Measurements from ENCODE around the gene DHRS1.

DHRS1 gene

DNA sequence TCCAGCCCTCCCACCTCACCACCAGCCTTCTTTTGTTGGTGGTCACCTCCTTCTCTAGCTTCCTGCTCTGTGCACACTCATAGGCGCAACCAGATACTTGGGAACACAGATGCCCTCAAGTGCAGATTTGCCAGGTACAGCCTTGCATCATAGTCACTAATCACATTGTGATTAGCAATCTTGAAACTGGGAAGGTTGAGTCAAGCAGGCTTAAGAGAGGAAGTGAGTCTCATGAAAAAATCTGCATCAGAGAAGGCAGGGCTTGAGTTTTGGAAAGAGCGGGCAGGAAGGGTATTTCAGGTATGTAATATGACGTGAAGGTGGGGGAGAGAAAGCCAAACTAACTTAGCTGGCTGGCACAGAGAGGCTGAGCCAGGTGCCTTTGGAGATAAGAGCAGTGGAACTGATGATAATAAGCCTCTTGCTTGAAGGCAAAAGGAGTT lies 25.5 kb downstream of the DHRS1 start:
- Histone ChIP-seq H3K27ac (ENCODE audit: low read length) (no peak overlapping the region), H3K27me3 (ENCODE audit: insufficient read depth, low read length) (no peaks in the 10 kb centered on the region), H3K36me3 (ENCODE audit: insufficient read depth, low read depth, low read length) (no peaks in the 10 kb centered on the region), H3K9me3 (ENCODE audit: insufficient read depth, low read depth, low read length) (no peaks in the 10 kb centered on the region), H3K9ac (ENCODE audit: low read depth, low read length) (no peak overlapping the region), H3K4me1 (ENCODE audit: insufficient read depth, low read length) (no peaks in the 10 kb centered on the region; the same call in 1 of the 2 replicates), H3K4me3 (ENCODE audit: low read length) (no peak overlapping the region)

DNA sequence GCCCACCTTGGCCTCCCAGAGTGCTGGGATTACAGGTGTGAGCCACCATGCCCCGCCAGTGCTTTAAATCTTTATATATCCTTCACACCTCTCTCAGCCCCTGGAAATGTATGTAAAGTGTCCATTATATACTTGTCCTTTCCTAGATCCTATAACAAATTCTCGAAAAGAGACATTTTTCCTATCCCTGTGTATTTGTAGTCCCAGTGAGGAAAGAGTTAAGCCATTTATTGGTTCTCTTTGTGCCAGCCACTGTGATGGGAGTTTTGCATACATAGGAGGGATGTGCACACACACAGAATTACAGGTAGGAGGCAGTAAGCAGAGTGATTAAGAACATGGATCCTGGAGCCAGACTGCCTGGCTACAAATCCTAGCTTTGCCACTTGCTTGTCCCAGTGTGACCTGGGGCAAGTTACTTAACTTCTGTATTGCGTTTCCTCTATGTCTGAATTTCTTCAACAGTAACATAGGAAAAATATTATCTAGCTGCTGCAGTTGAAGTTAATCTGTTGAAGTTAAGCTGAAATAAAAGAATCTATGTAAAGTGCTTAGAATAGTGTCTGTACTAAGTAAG lies 26.1 kb downstream of the DHRS1 start:
- Histone ChIP-seq H3K9ac (ENCODE audit: low read depth, low read length) (no peak overlapping the region), H3K4me1 (ENCODE audit: insufficient read depth, low read length) (no peaks in the 10 kb centered on the region; the same call in 1 of the 2 replicates), H3K4me3 (ENCODE audit: low read length) (no peak overlapping the region), H3K36me3 (ENCODE audit: insufficient read depth, low read depth, low read length) (no peaks in the 10 kb centered on the region), H3K9me3 (ENCODE audit: insufficient read depth, low read depth, low read length) (no peaks in the 10 kb centered on the region), H3K27me3 (ENCODE audit: insufficient read depth, low read length) (no peaks in the 10 kb centered on the region), H3K27ac (ENCODE audit: low read length) (no peak overlapping the region)

DNA sequence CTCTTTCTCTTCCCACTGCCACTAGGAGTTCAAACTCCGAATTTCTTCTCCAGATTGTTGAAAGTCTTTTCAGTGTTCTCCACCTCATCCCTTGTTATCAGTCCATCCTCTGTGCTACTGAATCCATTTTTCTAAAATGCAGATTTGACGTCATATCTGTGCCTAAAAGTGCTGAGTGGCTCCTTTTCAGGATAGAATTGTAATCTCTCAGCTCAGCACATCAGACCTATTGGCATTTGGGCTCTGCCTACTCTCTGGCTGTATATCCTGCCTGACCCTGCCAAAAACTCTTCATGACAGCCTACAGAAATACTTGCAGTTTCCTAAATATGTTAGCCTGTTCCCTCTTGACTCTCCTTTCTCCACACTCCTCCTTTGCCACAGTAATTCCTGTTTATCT lies 27.1 kb downstream of the DHRS1 start:
- no peak overlapping the region for H3K4me3 ChIP-seq (ENCODE audit: low read length)
- no peaks in the 10 kb centered on the region for H3K9me3 ChIP-seq (ENCODE audit: insufficient read depth, low read depth, low read length)
- no peak overlapping the region for H3K9ac ChIP-seq (ENCODE audit: low read depth, low read length)

GRCh38 chr14:24271834-24272263 lies 27.7 kb downstream of the DHRS1 start:
- Histone ChIP-seq H3K4me1 (ENCODE audit: insufficient read depth, low read length) (no peaks in the 10 kb centered on the region; the same call in 1 of the 2 replicates), H3K4me3 (ENCODE audit: low read length) (peak overlapping the region; percentile 86), H3K36me3 (ENCODE audit: insufficient read depth, low read depth, low read length) (no peaks in the 10 kb centered on the region), H3K27ac (ENCODE audit: low read length) (no peak overlapping the region), H3K9me3 (ENCODE audit: insufficient read depth, low read depth, low read length) (no peaks in the 10 kb centered on the region), H3K27me3 (ENCODE audit: insufficient read depth, low read length) (no peaks in the 10 kb centered on the region), H3K9ac (ENCODE audit: low read depth, low read length) (peak overlapping the region; percentile 96; the same call in 1 of the 2 replicates)

More for the DNA sequence above, 27.1 kb downstream of the DHRS1 start:
- Histone ChIP-seq H3K4me1 (ENCODE audit: insufficient read depth, low read length) (no peaks in the 10 kb centered on the region; the same call in 1 of the 2 replicates), H3K27ac (ENCODE audit: low read length) (no peak overlapping the region), H3K36me3 (ENCODE audit: insufficient read depth, low read depth, low read length) (no peaks in the 10 kb centered on the region), H3K27me3 (ENCODE audit: insufficient read depth, low read length) (no peaks in the 10 kb centered on the region)

DNA sequence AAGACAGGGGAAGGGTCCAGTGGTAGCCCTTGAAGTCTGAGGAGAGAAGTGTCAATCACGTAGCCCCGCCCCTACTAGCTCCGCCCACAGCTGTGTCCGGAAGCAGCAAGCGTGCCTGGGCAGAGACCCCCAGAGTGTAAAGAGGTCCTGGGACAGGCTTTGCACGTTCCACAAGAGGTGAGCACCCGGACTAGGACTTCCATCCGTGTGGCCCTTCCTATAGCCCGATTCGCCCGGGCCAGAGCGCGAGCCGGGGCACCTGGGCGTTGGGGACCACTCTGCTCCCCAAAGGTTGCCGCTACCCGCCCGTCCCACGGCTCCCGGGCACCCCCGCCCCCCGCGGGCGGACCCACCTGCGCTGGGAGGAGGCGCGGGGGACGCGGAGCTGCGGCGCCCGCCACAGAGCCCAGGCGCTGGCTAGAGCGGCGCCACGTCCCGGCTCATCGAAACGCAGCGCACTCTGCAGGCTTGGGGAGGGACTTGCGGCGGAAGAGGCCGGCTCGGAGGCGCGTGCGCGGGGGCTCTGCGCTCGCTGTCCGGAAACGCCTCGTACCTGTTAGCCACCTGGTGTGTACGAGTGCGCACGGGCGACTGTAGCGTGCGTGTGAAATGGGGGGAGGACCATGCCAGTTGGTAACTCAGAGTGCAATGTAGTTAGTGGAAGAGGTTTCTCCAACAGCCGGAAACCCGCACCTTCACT lies 28.3 kb downstream of the DHRS1 start, which contains the start of gene RABGGTA:
Gene RABGGTA (minus strand): TSS at position 464 of the 700 bp plus-strand sequence. CDS start 482 bp downstream, outside the sequence.
- H3K36me3 ChIP-seq (ENCODE audit: insufficient read depth, low read depth, low read length) = no peaks in the 10 kb centered on the region
- H3K27me3 ChIP-seq (ENCODE audit: insufficient read depth, low read length) = no peaks in the 10 kb centered on the region
- H3K9ac ChIP-seq (ENCODE audit: low read depth, low read length) = peak within 1 kb of the TSS; percentile 96
- H3K9me3 ChIP-seq (ENCODE audit: insufficient read depth, low read depth, low read length) = no peaks in the 10 kb centered on the region
- H3K4me3 ChIP-seq (ENCODE audit: low read length) = peak within 1 kb of the TSS; percentile 86
- peak within 1 kb of the TSS; percentile 77 for H3K27ac ChIP-seq (ENCODE audit: low read length)
- H3K4me1 ChIP-seq (ENCODE audit: insufficient read depth, low read length) = no peaks in the 10 kb centered on the region; the same call in 1 of the 2 replicates

- Histone ChIP-seq H3K27me3 (ENCODE audit: insufficient read depth, low read length) (no peaks in the 10 kb centered on the region), H3K9me3 (ENCODE audit: insufficient read depth, low read depth, low read length) (no peaks in the 10 kb centered on the region), H3K4me1 (ENCODE audit: insufficient read depth, low read length) (no peaks in the 10 kb centered on the region; the same call in 1 of the 2 replicates), H3K27ac (ENCODE audit: low read length) (peak overlapping the region; percentile 77), H3K36me3 (ENCODE audit: insufficient read depth, low read depth, low read length) (no peaks in the 10 kb centered on the region), H3K4me3 (ENCODE audit: low read length) (peak overlapping the region; percentile 86), H3K9ac (ENCODE audit: low read depth, low read length) (peak overlapping the region; percentile 96; the same call in 1 of the 2 replicates)
Observed at GRCh38 chr14:24270537-24271133, 28.9 kb downstream of the DHRS1 start.

DNA sequence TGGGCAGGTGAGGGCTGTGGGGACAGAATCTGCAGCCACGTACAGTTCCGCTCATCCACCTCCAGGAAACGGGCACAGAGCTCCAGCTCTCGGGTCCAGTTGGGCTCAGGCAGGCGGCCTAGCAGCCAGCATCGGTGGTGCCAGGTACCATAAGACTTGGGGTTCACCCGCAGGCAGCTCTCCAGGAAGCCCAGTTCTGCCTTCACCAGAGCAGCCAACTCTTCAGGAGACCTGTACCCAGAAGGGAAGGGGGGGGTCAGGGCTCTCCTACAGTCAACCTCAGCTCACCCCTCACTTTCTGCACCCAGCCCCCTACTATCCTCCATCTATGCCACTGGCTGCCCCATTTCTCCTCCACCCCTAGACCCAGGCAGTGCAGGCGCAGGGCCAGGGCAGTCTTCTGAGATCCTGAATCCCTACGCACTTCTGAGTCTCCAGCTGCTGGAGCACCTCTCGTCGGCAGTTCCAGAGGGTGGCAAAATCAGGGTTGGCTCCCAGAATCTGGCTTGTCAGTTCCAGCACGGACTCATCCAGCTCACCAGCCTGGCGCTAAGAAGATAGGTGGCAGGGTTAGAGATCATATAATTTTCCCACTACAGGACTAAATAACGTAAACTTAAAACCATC lies 29.6 kb downstream of the DHRS1 start:
- no peaks in the 10 kb centered on the region; the same call in 1 of the 2 replicates for H3K4me1 ChIP-seq (ENCODE audit: insufficient read depth, low read length)
- H3K9ac ChIP-seq (ENCODE audit: low read depth, low read length) = no peak overlapping the region
- no peak overlapping the region for H3K27ac ChIP-seq (ENCODE audit: low read length)
- H3K9me3 ChIP-seq (ENCODE audit: insufficient read depth, low read depth, low read length) = no peaks in the 10 kb centered on the region
- H3K27me3 ChIP-seq (ENCODE audit: insufficient read depth, low read length) = no peaks in the 10 kb centered on the region
- H3K4me3 ChIP-seq (ENCODE audit: low read length) = no peak overlapping the region
- H3K36me3 ChIP-seq (ENCODE audit: insufficient read depth, low read depth, low read length) = no peaks in the 10 kb centered on the region

GRCh38 chr14:24269368-24269767 lies 30.2 kb downstream of the DHRS1 start:
- no peak overlapping the region for H3K27ac ChIP-seq (ENCODE audit: low read length)
- no peak overlapping the region for H3K9ac ChIP-seq (ENCODE audit: low read depth, low read length)
- no peaks in the 10 kb centered on the region for H3K36me3 ChIP-seq (ENCODE audit: insufficient read depth, low read depth, low read length)
- no peaks in the 10 kb centered on the region; the same call in 1 of the 2 replicates for H3K4me1 ChIP-seq (ENCODE audit: insufficient read depth, low read length)
- H3K9me3 ChIP-seq (ENCODE audit: insufficient read depth, low read depth, low read length) = no peaks in the 10 kb centered on the region
- H3K27me3 ChIP-seq (ENCODE audit: insufficient read depth, low read length) = no peaks in the 10 kb centered on the region
- H3K4me3 ChIP-seq (ENCODE audit: low read length) = no peak overlapping the region

DNA sequence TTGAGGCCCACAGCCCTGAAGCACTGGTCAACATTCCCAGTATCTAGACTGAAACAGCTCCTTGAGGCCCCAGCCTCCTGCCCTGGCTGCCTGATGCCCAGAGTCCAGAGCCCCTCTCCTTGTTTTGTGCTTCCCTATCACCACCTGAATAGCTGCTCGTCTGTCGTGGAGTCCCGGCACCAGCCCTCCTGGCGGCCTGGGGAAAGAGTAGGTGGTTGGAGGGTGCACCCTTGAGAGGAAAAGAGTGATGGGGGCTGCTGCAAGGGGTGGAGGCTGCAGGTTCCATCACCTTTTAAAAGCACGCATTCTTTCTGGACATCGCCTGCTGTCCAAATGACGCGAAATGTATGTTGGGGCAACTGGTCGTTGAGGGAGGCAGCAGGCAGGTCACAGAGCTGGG lies 31.4 kb downstream of the DHRS1 start:
- Histone ChIP-seq H3K9ac (ENCODE audit: low read depth, low read length) (no peak overlapping the region), H3K4me1 (ENCODE audit: insufficient read depth, low read length) (peaks cover 4% of the 10 kb centered on the region; the same call in 1 of the 2 replicates), H3K27ac (ENCODE audit: low read length) (no peak overlapping the region), H3K4me3 (ENCODE audit: low read length) (no peak overlapping the region), H3K36me3 (ENCODE audit: insufficient read depth, low read depth, low read length) (no peaks in the 10 kb centered on the region), H3K27me3 (ENCODE audit: insufficient read depth, low read length) (no peaks in the 10 kb centered on the region), H3K9me3 (ENCODE audit: insufficient read depth, low read depth, low read length) (no peaks in the 10 kb centered on the region)

DNA sequence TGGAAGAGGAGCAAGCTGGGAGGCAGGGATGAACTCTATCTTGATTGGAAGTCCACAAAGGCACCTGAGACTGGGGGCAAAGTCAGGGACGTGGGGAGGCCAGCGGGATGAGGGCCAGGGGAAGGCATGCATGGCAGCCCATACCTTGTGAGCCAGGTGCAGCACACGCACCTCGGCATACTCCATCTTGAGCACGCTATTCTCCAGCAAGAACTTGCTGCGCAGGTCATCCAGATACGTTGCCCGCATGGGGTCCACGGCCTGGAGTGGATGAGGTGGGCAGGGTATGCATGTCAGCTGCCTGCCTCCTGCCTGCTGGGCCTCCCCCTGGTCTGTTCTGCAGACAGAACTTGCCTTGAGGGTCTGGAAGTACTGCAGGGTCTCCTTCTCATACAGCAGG lies 32.1 kb downstream of the DHRS1 start:
- Histone ChIP-seq H3K4me3 (ENCODE audit: low read length) (no peak overlapping the region), H3K9ac (ENCODE audit: low read depth, low read length) (no peak overlapping the region), H3K9me3 (ENCODE audit: insufficient read depth, low read depth, low read length) (no peaks in the 10 kb centered on the region), H3K4me1 (ENCODE audit: insufficient read depth, low read length) (peaks cover 4% of the 10 kb centered on the region; the same call in 1 of the 2 replicates), H3K36me3 (ENCODE audit: insufficient read depth, low read depth, low read length) (no peaks in the 10 kb centered on the region), H3K27me3 (ENCODE audit: insufficient read depth, low read length) (no peaks in the 10 kb centered on the region), H3K27ac (ENCODE audit: low read length) (no peak overlapping the region)
